A172 (cell line): ENCODE measurements around the gene ATRNL1. TPM values are rescaled to one million over a fixed set of nuclear protein-coding genes. Genes with fewer than 3 reads are reported as not detected.
"Not testable (repeated sequence)": the region's sequence is repeated elsewhere in the genome, so short reads cannot be mapped to it uniquely, and the experiment has no call there.

Experiments
- DNase-seq: peaks from one replicate; pipeline ENCODE4 v3.0.0-alpha.2; 2015; ENCODE audit warnings: low spot score
- total RNA-seq: library from RNA; depleted of rRNA; stranded (reverse); fragments of >200 nt; shearing (Covaris generic); gene quantifications from 2 replicates; pipeline ENCODE4 v1.2.3, GENCODE V29; 2014

ATRNL1 gene
- total RNA-seq, 1 experiment from 2014 or later, result 11.4 TPM

GRCh38 chr10:115207276-115207675, 114.1 kb downstream of the ATRNL1 start:
- DNase-seq, result peak; percentile 7

GRCh38 chr10:115209133-115209532, 116.0 kb downstream of the ATRNL1 start:
- no peak for DNase-seq

GRCh38 chr10:115214829-115215228, 121.7 kb downstream of the ATRNL1 start:
- no peak for DNase-seq

GRCh38 chr10:115219203-115219602, 126.0 kb downstream of the ATRNL1 start:
- no peak for DNase-seq

- DNase-seq, result no peak
Measured at GRCh38 chr10:115222039-115222438, 128.9 kb downstream of the ATRNL1 start.

GRCh38 chr10:115239761-115240160, 146.6 kb downstream of the ATRNL1 start:
- DNase-seq, result no peak

- DNase-seq, result no peak
Measured at GRCh38 chr10:115250784-115251183, 157.6 kb downstream of the ATRNL1 start.

GRCh38 chr10:115253765-115254164, 160.6 kb downstream of the ATRNL1 start:
- not testable (repeated sequence) for DNase-seq

GRCh38 chr10:115272482-115272881, 179.3 kb downstream of the ATRNL1 start:
- DNase-seq, result no peak

GRCh38 chr10:115278294-115278693, 185.1 kb downstream of the ATRNL1 start:
- no peak for DNase-seq

- DNase-seq, result no peak
Measured at GRCh38 chr10:115295213-115295805, 202.1 kb downstream of the ATRNL1 start.

- no peak for DNase-seq
Measured at GRCh38 chr10:115300080-115300479, 206.9 kb downstream of the ATRNL1 start.

- not testable (repeated sequence) for DNase-seq
Measured at GRCh38 chr10:115319669-115320068, 226.5 kb downstream of the ATRNL1 start.

- no peak for DNase-seq
Measured at GRCh38 chr10:115321360-115321759, 228.2 kb downstream of the ATRNL1 start.

- DNase-seq, result no peak
Measured at GRCh38 chr10:115328331-115328730, 235.2 kb downstream of the ATRNL1 start.

GRCh38 chr10:115335366-115335765, 242.2 kb downstream of the ATRNL1 start:
- DNase-seq, result peak; percentile 28

- DNase-seq, result peak; percentile 65
Measured at GRCh38 chr10:115355162-115355760, 262.1 kb downstream of the ATRNL1 start.

- not testable (repeated sequence) for DNase-seq
Measured at GRCh38 chr10:115367920-115368319, 274.8 kb downstream of the ATRNL1 start.

GRCh38 chr10:115379064-115379463, 285.9 kb downstream of the ATRNL1 start:
- DNase-seq, result no peak

GRCh38 chr10:115384665-115385064, 291.5 kb downstream of the ATRNL1 start:
- no peak for DNase-seq

GRCh38 chr10:115390607-115391006, 297.4 kb downstream of the ATRNL1 start:
- no peak for DNase-seq

GRCh38 chr10:115398026-115398425, 304.9 kb downstream of the ATRNL1 start:
- DNase-seq, result no peak

- DNase-seq, result peak; percentile 24
Measured at GRCh38 chr10:115402699-115403098, 309.5 kb downstream of the ATRNL1 start.

- DNase-seq, result not testable (repeated sequence)
Measured at GRCh38 chr10:115405838-115406237, 312.7 kb downstream of the ATRNL1 start.
